ENCODE results near the gene FBXW11. TPM values are rescaled to one million over a fixed set of nuclear protein-coding genes. Genes with fewer than 3 reads are reported as not detected.

Gene FBXW11
- total and polyA plus RNA-seq, 2 of the 8 experiments (the other 6 are each of a cell fraction or from before 2014, with no cell fraction given), result 45.0 to 75.6 TPM

- DNase-seq (ENCODE audit: low read depth in 1 of 2, low spot score in 2 of 2) (no peak), FAIRE-seq (no peak)
- no peak overlapping the region for H4K8ac ChIP-seq (ENCODE audit: extremely low read depth, insufficient read depth, low read length)
- no peak overlapping the region for H3K56ac ChIP-seq (replicated peaks; ENCODE audit: insufficient read length, low read depth, low read length)
- no peak overlapping the region for H3K14ac ChIP-seq (ENCODE audit: insufficient read length)
- no peak overlapping the region for H2BK15ac ChIP-seq (ENCODE audit: low read length)
- no peak overlapping the region for H2BK5ac ChIP-seq (ENCODE audit: low read depth, low read length)
- H3K23me2 ChIP-seq (ENCODE audit: low read depth, low read length), result no peaks in the 10 kb centered on the region
- H2BK20ac ChIP-seq (ENCODE audit: low read length), result no peak overlapping the region
- H3K79me1 ChIP-seq (ENCODE audit: low read depth, low read length), result peaks cover 6% of the 10 kb centered on the region; the same call in 1 of the 2 replicates
- peaks cover 27 to 97% of the 10 kb centered on the region in 2 experiments; a peak in 3 of 4 replicates for H3K79me2 ChIP-seq (ENCODE audit: control insufficient read depth in 1 of 2, insufficient read depth in 2 of 2, low read length in 2 of 2)
- no peaks in the 10 kb centered on the region for H3K36me3 ChIP-seq (ENCODE audit: control insufficient read depth in 2 of 4, insufficient read depth in 4 of 4, low read length in 3 of 4)
- H3K23ac ChIP-seq (ENCODE audit: insufficient read length), result no peak overlapping the region
- H2AK5ac ChIP-seq (ENCODE audit: low read depth, low read length), result no peak overlapping the region
- H2AFZ ChIP-seq (ENCODE audit: low read length), result no peak overlapping the region
- no peaks in the 10 kb centered on the region for H3K9me3 ChIP-seq (ENCODE audit: insufficient read depth in 2 of 2, low read depth in 1 of 2, low read length in 1 of 2)
- no peak overlapping the region for H3K4ac ChIP-seq (replicated peaks; ENCODE audit: insufficient read length, low read depth, low read length)
- no peak overlapping the region for H4K91ac ChIP-seq (replicated peaks; ENCODE audit: insufficient read length, low read length)
- 67% methylated on average over 4 of the region's 4 CpGs; no CpG with 5 or more reads in 1 of the 2 experiments for WGBS, 2 experiments (ENCODE audit: extremely low coverage in 1 of 2, insufficient coverage in 1 of 2, insufficient read length in 1 of 2, insufficient replicate concordance in 2 of 2, low coverage in 1 of 2, low lambda C conversion rate in 2 of 2, missing lambda C conversion rate in 1 of 2)
- H3K27me3 ChIP-seq (replicated peaks in 1 of 4; ENCODE audit: control insufficient read depth in 3 of 4, extremely low read depth in 1 of 4, insufficient read depth in 3 of 4, low read length in 3 of 4), result no peaks in the 10 kb centered on the region
- TF ChIP-seq JUND (IDR thresholded peaks at IDR 0.05; ENCODE audit: low read length), result no peak
- no peak for TF ChIP-seq CTBP2 (IDR thresholded peaks at IDR 0.05; ENCODE audit: borderline replicate concordance, insufficient read depth, insufficient read length, low read length)
- TF ChIP-seq POLR2A (IDR thresholded peaks at IDR 0.05; ENCODE audit: control extremely low read depth in 1 of 2, low read depth in 2 of 2, low read length in 2 of 2), result no peak
- TF ChIP-seq GTF2F1 (IDR thresholded peaks at IDR 0.05; ENCODE audit: borderline replicate concordance, low read depth, low read length), result no peak
- TF ChIP-seq EZH2 (IDR thresholded peaks at IDR 0.05; ENCODE audit: low read depth, low read length, severe bottlenecking), result no peak
- TF ChIP-seq TBP (IDR thresholded peaks at IDR 0.05; ENCODE audit: low read depth, low read length), result no peak
- TF ChIP-seq E2F6 (IDR thresholded peaks at IDR 0.05), result no peak
- TF ChIP-seq, protein P1, sequence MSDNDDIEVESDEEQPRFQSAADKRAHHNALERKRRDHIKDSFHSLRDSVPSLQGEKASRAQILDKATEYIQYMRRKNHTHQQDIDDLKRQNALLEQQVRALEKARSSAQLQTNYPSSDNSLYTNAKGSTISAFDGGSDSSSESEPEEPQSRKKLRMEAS (IDR thresholded peaks at IDR 0.05), result no peak
- no peak for TF ChIP-seq YY1 (IDR thresholded peaks at IDR 0.05; ENCODE audit: low read depth, low read length)
- H2BK120ac ChIP-seq (replicated peaks; ENCODE audit: low read depth, low read length), result no peak overlapping the region
- no peak overlapping the region for H3K27ac ChIP-seq (ENCODE audit: low read depth, low read length)
- H3K4me2 ChIP-seq (ENCODE audit: insufficient read depth in 1 of 2, low read depth in 2 of 2, low read length in 2 of 2), result no peak overlapping the region
- no peak overlapping the region for H3K9ac ChIP-seq (replicated peaks in 1 of 4; ENCODE audit: extremely low read depth in 1 of 4, low read depth in 3 of 4, low read length in 3 of 4)
- H3K4me1 ChIP-seq (replicated peaks in 1 of 4; ENCODE audit: control insufficient read depth in 3 of 4, insufficient read depth in 4 of 4, low read length in 3 of 4), result peaks cover 5 to 12% (median 11%) of the 10 kb centered on the region in 4 experiments; a peak in 6 of 7 replicates
- ChIA-PET POLR2A (ENCODE audit: partially characterized antibody) (interaction anchor here (1.4 kb wide), 1 partner anchor 56 kb away, joined by 4 read pairs; the partner anchor contains the start of gene FBXW11), CTCF (ENCODE audit: partially characterized antibody) (interaction anchor here (0.8 to 0.9 kb wide), 2 partner anchors 39 to 202 kb away, joined by 3 read pairs; no protein-coding TSS in a partner anchor)
- no peak overlapping the region for H2BK12ac ChIP-seq (ENCODE audit: low read depth, low read length)
- H3K18ac ChIP-seq (ENCODE audit: extremely low read depth, low read length), result no peak overlapping the region
- no peak overlapping the region for H3K4me3 ChIP-seq (ENCODE audit: extremely low read depth in 1 of 4, insufficient read depth in 2 of 4, low read depth in 3 of 4, low read length in 4 of 4)
- no peak overlapping the region for H4K5ac ChIP-seq (ENCODE audit: insufficient read length, low read depth, low read length)
- H4K20me1 ChIP-seq (replicated peaks in 1 of 2; ENCODE audit: control insufficient read depth in 1 of 2, insufficient read depth in 2 of 2, low read length in 2 of 2), result peaks cover 19 to 28% of the 10 kb centered on the region in 2 experiments
These were observed 55.2 kb downstream of the FBXW11 start for GRCh38 chr5:171951218-171951617.

All from H1 (cell line).